GM21576 (cell line): ENCODE data around the gene ABI2.
"Not testable (repeated sequence)": the region's sequence is repeated elsewhere in the genome, so short reads cannot be mapped to it uniquely, and the experiment has no call there.

Experiments
- ATAC-seq: cut with Tn5 transposase; IDR thresholded peaks from one replicate; pipeline ENCODE4 v1.9.1; 2021; ENCODE audit warnings: mild to moderate bottlenecking, moderate library complexity; ENCODE audit not compliant: unreplicated experiment

Gene ABI2

GRCh38 chr2:203354966-203355365 is 26.8 kb downstream of the ABI2 start:
- ATAC-seq, result no peak

GRCh38 chr2:203359450-203359849 is 31.3 kb downstream of the ABI2 start:
- no peak for ATAC-seq

- ATAC-seq, result no peak
Observed at GRCh38 chr2:203360833-203361430, 32.7 kb downstream of the ABI2 start.

- no peak for ATAC-seq
Observed at GRCh38 chr2:203361495-203361894, 33.3 kb downstream of the ABI2 start.

- ATAC-seq, result no peak
Observed at GRCh38 chr2:203361922-203362321, 33.7 kb downstream of the ABI2 start.

GRCh38 chr2:203366639-203367466 is 38.7 kb downstream of the ABI2 start:
- no peak for ATAC-seq

GRCh38 chr2:203372706-203373105 is 44.5 kb downstream of the ABI2 start:
- ATAC-seq, result not testable (repeated sequence)

- ATAC-seq, result no peak
Observed at GRCh38 chr2:203376173-203376572, 48.0 kb downstream of the ABI2 start.

GRCh38 chr2:203379156-203379555 is 51.0 kb downstream of the ABI2 start:
- no peak for ATAC-seq

GRCh38 chr2:203383038-203383437 is 54.8 kb downstream of the ABI2 start:
- no peak for ATAC-seq

- ATAC-seq, result not testable (repeated sequence)
Observed at GRCh38 chr2:203388153-203388552, 60.0 kb downstream of the ABI2 start.

GRCh38 chr2:203394519-203395227 is 66.5 kb downstream of the ABI2 start:
- no peak for ATAC-seq

GRCh38 chr2:203395858-203396257 is 67.7 kb downstream of the ABI2 start:
- no peak for ATAC-seq

- ATAC-seq, result no peak
Observed at GRCh38 chr2:203396667-203397066, 68.5 kb downstream of the ABI2 start.

- ATAC-seq, result no peak
Observed at GRCh38 chr2:203399031-203399430, 70.8 kb downstream of the ABI2 start.

- no peak for ATAC-seq
Observed at GRCh38 chr2:203400805-203401585, 72.8 kb downstream of the ABI2 start.

- no peak for ATAC-seq
Observed at GRCh38 chr2:203404996-203405395, 76.8 kb downstream of the ABI2 start.

- ATAC-seq, result no peak
Observed at GRCh38 chr2:203407496-203407895, 79.3 kb downstream of the ABI2 start.

- ATAC-seq, result no peak
Observed at GRCh38 chr2:203412546-203413331, 84.5 kb downstream of the ABI2 start.

- no peak for ATAC-seq
Observed at GRCh38 chr2:203413796-203414195, 85.6 kb downstream of the ABI2 start.
